ENCODE measurements around the gene RBM42.
"Not testable (repeated sequence)": the region's sequence is repeated elsewhere in the genome, so short reads cannot be mapped to it uniquely, and the experiment has no call there.

RBM42 gene, protein sequence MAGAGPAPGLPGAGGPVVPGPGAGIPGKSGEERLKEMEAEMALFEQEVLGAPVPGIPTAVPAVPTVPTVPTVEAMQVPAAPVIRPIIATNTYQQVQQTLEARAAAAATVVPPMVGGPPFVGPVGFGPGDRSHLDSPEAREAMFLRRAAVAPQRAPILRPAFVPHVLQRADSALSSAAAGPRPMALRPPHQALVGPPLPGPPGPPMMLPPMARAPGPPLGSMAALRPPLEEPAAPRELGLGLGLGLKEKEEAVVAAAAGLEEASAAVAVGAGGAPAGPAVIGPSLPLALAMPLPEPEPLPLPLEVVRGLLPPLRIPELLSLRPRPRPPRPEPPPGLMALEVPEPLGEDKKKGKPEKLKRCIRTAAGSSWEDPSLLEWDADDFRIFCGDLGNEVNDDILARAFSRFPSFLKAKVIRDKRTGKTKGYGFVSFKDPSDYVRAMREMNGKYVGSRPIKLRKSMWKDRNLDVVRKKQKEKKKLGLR

GRCh38 chr19:35628565-35629331, at the start of gene RBM42:
Gene RBM42, plus strand, starts transcription at chr19:35629036. Its CDS starts 118 bp downstream, at chr19:35629154.
- peak; percentile 98 for DNase-seq (ENCODE audit: low spot score)
- TF ChIP-seq CTCF (IDR thresholded peaks at IDR 0.05; ENCODE audit: extremely low read depth, insufficient read depth, missing control alignments): no peak
- in situ Hi-C loops (cut with MboI; ENCODE audit: low pct_unique_long_range_greater_than_20kb, low sequenced_read_pairs, unreplicated experiment): no loop called here

GRCh38 chr19:35582760-35583159, 46.1 kb upstream of the RBM42 start:
- in situ Hi-C loops (cut with MboI; ENCODE audit: low pct_unique_long_range_greater_than_20kb, low sequenced_read_pairs, unreplicated experiment): no loop called here
- DNase-seq (ENCODE audit: low spot score): no peak
- no peak for TF ChIP-seq CTCF (IDR thresholded peaks at IDR 0.05; ENCODE audit: extremely low read depth, insufficient read depth, missing control alignments)

DNA sequence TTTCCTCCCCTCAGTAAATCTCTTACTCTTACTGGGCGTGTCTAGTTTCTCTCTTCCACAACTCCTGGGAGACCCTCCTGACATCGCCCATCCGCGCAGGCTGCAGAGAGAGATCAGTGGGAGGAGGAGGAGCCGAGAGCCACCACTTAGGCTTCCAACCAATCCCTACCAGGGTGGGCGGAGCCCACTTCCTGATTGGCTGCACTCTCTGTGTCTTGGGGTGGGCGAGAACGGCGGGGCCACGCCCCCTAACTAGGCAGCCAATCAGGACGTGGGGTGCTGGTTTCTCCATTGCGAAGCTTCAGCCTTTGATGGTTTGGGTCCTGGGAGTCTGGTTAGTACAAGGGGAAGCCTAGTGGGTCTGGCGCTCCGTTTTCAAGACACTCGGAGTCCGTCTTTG, 43.0 kb upstream of the RBM42 start, which contains the start of gene PMIS2:
PMIS2 (plus strand) TSS at position 326 of the 400 bp plus-strand sequence. CDS start 87 bp downstream, outside the sequence.
- in situ Hi-C loops (cut with MboI; ENCODE audit: low pct_unique_long_range_greater_than_20kb, low sequenced_read_pairs, unreplicated experiment): no loop called here
- TF ChIP-seq CTCF (IDR thresholded peaks at IDR 0.05; ENCODE audit: extremely low read depth, insufficient read depth, missing control alignments): no peak
- no peak for DNase-seq (ENCODE audit: low spot score)

DNA sequence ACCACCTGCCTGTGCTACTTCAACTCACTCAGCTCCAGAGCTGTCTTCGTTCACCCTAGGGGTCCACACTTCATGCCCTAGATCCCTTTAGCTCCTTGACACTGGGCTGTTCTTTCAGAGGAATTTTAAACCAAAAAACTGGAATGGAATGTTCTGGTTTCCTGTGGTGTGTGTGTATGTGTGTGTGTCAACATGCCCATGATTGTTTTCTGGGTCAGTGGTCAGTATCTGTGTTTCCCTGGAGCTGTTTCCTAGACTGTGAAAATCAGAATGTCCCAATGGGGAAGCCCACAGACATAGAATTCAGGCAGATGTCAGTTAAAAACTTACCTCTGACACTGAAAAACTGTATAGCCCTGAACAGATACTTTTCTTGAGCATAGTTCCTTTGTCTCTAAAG, 41.5 kb upstream of the RBM42 start:
- in situ Hi-C loops (cut with MboI; ENCODE audit: low pct_unique_long_range_greater_than_20kb, low sequenced_read_pairs, unreplicated experiment): no loop called here

DNA sequence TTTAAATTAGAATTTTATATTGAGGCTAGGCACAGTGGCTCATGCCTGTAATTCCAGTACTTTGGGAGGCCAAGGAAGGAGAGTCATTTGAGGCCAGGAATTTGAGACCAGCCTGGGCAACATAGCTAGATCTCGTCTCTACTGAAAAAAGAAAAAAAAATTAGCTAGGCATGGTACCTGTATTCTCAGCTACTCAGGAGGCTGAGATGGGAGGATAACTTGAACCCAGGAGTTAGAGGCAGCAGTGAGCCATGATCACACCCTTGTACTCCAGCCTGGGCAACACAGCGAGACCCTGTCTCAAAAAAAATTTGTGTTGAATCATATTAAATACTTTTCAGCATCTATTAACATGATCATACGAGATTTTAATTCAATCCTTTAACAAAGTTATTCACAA, 38.0 kb upstream of the RBM42 start:
- no peak for DNase-seq (ENCODE audit: low spot score)
- in situ Hi-C loops (cut with MboI; ENCODE audit: low pct_unique_long_range_greater_than_20kb, low sequenced_read_pairs, unreplicated experiment): no loop called here
- TF ChIP-seq CTCF (IDR thresholded peaks at IDR 0.05; ENCODE audit: extremely low read depth, insufficient read depth, missing control alignments): no peak

More for the DNA sequence above, 41.5 kb upstream of the RBM42 start:
- no peak for DNase-seq (ENCODE audit: low spot score)
- no peak for TF ChIP-seq CTCF (IDR thresholded peaks at IDR 0.05; ENCODE audit: extremely low read depth, insufficient read depth, missing control alignments)

DNA sequence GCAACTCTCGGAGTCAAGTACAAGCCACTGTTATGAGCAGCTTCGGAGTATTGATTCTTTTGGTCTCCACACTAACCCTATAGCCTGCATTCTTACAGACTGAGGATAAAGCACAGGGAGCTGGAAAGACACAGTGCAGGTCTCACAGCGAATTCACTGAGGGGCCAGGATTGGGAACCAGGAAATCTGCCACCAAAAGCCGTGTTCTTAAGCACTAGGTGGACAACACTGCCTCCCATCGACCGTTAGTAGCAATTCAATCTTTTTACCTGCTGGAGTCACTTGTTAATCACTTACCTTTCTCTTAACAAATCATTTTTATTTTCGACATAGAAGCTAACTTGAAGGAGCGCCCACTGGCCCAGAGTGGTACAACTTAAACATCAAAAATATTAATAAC, 36.6 kb upstream of the RBM42 start:
- DNase-seq (ENCODE audit: low spot score): peak; percentile 72
- TF ChIP-seq CTCF (IDR thresholded peaks at IDR 0.05; ENCODE audit: extremely low read depth, insufficient read depth, missing control alignments): peak; percentile 71
- in situ Hi-C loops (cut with MboI; ENCODE audit: low pct_unique_long_range_greater_than_20kb, low sequenced_read_pairs, unreplicated experiment): no loop called here

DNA sequence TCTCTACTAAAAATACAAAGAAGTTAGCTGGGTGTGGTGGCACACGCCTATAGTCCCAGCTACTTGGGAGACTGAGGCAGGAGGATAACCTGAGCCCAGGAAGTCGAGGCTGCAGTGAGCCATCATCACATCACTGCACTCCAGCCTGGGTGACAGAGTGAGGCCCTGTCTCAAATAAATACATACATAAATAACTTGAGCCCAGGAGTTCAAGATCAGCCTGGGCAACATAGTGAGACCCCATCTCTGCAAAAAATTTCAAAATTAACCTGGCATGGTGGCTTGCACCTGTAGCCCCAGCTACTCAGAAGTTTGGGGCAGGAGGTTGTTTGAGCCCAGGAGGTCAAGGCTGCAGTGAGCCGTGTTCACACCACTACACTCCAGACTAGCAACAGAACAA, 33.8 kb upstream of the RBM42 start:
- DNase-seq (ENCODE audit: low spot score); in situ Hi-C loops (cut with MboI; ENCODE audit: low pct_unique_long_range_greater_than_20kb, low sequenced_read_pairs, unreplicated experiment): not testable (repeated sequence)

Data from GM13977 (cell line).